ENCODE measurements around the gene KIAA0319L.

DNA sequence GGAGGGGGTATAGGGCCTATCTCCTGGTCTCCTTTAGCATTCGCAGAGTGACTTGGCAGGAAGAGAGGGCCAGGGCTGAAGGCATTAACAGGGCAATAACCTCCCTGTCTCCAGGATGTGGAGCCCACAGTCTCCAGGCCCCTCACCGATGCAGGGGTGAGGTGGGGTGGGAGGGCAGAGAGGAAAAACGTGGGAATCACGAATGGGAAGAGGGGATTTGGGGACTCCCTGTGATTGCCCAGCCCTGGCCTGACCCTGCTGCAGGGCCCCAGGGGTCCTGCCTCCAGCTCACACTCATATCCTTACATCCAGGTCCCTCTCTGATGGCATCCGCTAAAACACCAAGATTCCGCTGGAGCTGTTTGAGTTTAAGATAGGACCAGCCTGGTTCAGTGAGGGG, 30.5 kb upstream of the KIAA0319L start:
- TF ChIP-seq GATA3 (IDR thresholded peaks at IDR 0.05; ENCODE audit: borderline replicate concordance) (no peak), MAZ (IDR thresholded peaks at IDR 0.05; ENCODE audit: borderline replicate concordance, low read depth, low read length) (no peak)
- TF ChIP-seq, protein P1, sequence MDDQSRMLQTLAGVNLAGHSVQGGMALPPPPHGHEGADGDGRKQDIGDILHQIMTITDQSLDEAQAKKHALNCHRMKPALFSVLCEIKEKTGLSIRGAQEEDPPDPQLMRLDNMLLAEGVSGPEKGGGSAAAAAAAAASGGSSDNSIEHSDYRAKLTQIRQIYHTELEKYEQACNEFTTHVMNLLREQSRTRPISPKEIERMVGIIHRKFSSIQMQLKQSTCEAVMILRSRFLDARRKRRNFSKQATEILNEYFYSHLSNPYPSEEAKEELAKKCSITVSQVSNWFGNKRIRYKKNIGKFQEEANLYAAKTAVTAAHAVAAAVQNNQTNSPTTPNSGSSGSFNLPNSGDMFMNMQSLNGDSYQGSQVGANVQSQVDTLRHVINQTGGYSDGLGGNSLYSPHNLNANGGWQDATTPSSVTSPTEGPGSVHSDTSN (IDR thresholded peaks at IDR 0.05) = no peak
- TF ChIP-seq, protein P2, sequence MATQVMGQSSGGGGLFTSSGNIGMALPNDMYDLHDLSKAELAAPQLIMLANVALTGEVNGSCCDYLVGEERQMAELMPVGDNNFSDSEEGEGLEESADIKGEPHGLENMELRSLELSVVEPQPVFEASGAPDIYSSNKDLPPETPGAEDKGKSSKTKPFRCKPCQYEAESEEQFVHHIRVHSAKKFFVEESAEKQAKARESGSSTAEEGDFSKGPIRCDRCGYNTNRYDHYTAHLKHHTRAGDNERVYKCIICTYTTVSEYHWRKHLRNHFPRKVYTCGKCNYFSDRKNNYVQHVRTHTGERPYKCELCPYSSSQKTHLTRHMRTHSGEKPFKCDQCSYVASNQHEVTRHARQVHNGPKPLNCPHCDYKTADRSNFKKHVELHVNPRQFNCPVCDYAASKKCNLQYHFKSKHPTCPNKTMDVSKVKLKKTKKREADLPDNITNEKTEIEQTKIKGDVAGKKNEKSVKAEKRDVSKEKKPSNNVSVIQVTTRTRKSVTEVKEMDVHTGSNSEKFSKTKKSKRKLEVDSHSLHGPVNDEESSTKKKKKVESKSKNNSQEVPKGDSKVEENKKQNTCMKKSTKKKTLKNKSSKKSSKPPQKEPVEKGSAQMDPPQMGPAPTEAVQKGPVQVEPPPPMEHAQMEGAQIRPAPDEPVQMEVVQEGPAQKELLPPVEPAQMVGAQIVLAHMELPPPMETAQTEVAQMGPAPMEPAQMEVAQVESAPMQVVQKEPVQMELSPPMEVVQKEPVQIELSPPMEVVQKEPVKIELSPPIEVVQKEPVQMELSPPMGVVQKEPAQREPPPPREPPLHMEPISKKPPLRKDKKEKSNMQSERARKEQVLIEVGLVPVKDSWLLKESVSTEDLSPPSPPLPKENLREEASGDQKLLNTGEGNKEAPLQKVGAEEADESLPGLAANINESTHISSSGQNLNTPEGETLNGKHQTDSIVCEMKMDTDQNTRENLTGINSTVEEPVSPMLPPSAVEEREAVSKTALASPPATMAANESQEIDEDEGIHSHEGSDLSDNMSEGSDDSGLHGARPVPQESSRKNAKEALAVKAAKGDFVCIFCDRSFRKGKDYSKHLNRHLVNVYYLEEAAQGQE (IDR thresholded peaks at IDR 0.05) = no peak
- TF ChIP-seq, protein P3, sequence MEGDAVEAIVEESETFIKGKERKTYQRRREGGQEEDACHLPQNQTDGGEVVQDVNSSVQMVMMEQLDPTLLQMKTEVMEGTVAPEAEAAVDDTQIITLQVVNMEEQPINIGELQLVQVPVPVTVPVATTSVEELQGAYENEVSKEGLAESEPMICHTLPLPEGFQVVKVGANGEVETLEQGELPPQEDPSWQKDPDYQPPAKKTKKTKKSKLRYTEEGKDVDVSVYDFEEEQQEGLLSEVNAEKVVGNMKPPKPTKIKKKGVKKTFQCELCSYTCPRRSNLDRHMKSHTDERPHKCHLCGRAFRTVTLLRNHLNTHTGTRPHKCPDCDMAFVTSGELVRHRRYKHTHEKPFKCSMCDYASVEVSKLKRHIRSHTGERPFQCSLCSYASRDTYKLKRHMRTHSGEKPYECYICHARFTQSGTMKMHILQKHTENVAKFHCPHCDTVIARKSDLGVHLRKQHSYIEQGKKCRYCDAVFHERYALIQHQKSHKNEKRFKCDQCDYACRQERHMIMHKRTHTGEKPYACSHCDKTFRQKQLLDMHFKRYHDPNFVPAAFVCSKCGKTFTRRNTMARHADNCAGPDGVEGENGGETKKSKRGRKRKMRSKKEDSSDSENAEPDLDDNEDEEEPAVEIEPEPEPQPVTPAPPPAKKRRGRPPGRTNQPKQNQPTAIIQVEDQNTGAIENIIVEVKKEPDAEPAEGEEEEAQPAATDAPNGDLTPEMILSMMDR (IDR thresholded peaks at IDR 0.05) = no peak
